Endothelial cell of umbilical vein (primary cell): Measurements from ENCODE around the gene ITPR2. TPM values are rescaled to one million over a fixed set of nuclear protein-coding genes. Genes with fewer than 3 reads are reported as not detected.

Source experiments
- BruUV-seq: library from RNA; stranded (reverse); fragments of 400-500 nt; replicated peaks from 2 replicates; lab custom pipeline; 2021; lab: Mats Ljungman, UMichigan
- CTCF ChIA-PET: fragments of 300-600, 350-600 bp; sonication (Branson Sonifier 250); formaldehyde crosslinking; loops from one replicate; lab custom pipeline; 2021; ENCODE audit warnings: antibody characterized with exemption, inconsistent platforms; lab: Charles Lee
- POLR2A ChIA-PET: fragments of 300-600, 350-600 bp; sonication (Branson Sonifier 250); formaldehyde crosslinking; loops from one replicate; lab custom pipeline; 2021; ENCODE audit warnings: antibody characterized with exemption, inconsistent platforms; lab: Charles Lee
- DNase-seq: peaks from one replicate; pipeline ENCODE4 v3.0.0-alpha.2; 2011; ENCODE audit warnings: low read depth, low spot score
- FAIRE-seq: peaks from 2 replicates; lab custom pipeline; 2011; peaks lifted over from hg19 to GRCh38; lab: Jason Lieb, UNC
- H2AFZ ChIP-seq: 2 replicates; pipeline ENCODE4 v1.6.0; 2012; ENCODE audit warnings: low read depth, low read length, control low read depth, inconsistent platforms
- H3K27ac ChIP-seq: 2 replicates; pipeline ENCODE4 v1.5.1; 2011; ENCODE audit warnings: low read depth, mild to moderate bottlenecking, control low read depth, low read length, moderate library complexity; ENCODE audit not compliant: insufficient read depth
- H3K27me3 ChIP-seq, 2 experiments: 2 replicates each; pipeline versions ENCODE4 v1.6.0 to v1.6.1; 2011; ENCODE audit warnings: low read length in 2 of 2, mixed read lengths in 1 of 2; ENCODE audit not compliant: control insufficient read depth in 2 of 2, insufficient read depth in 2 of 2
- H3K36me3 ChIP-seq, 2 experiments: 2 replicates in 1 of 2; 3 replicates in 1 of 2; pipeline ENCODE4 v1.5.1; 2011; ENCODE audit warnings: low read length in 2 of 2, mild to moderate bottlenecking in 1 of 2, moderate library complexity in 1 of 2; ENCODE audit not compliant: control insufficient read depth in 2 of 2, insufficient read depth in 2 of 2; ENCODE audit errors: extremely low read depth in 1 of 2
- H3K4me1 ChIP-seq: 3 replicates; pipeline ENCODE4 v1.5.1; 2011; ENCODE audit warnings: mild to moderate bottlenecking, low read length; ENCODE audit not compliant: control insufficient read depth, insufficient read depth; ENCODE audit errors: extremely low read depth
- H3K4me2 ChIP-seq: 2 replicates; pipeline ENCODE4 v1.6.1; 2011; ENCODE audit warnings: low read length, control low read depth, mixed read lengths; ENCODE audit not compliant: insufficient read depth
- H3K4me3 ChIP-seq, 3 experiments: fragments of 200-600 bp in 1 of 3; sonication (generic), shearing (Covaris generic) in 1 of 3; replicated peaks in 1 of 3; 2 replicates each; pipeline ENCODE4 v1.5.1; 2011 to 2016; ENCODE audit warnings: control low read depth in 3 of 3, low read length in 3 of 3, mild to moderate bottlenecking in 2 of 3, inconsistent platforms in 1 of 3, low read depth in 1 of 3, moderate library complexity in 1 of 3; ENCODE audit not compliant: insufficient read depth in 1 of 3
- H3K79me2 ChIP-seq: 2 replicates; pipeline ENCODE4 v1.6.0; 2012; ENCODE audit warnings: low read length, inconsistent platforms; ENCODE audit not compliant: control insufficient read depth, insufficient read depth
- H3K9ac ChIP-seq: replicated peaks from 2 replicates; pipeline ENCODE3; 2011; ENCODE audit warnings: low read length, control low read depth; ENCODE audit not compliant: insufficient read depth; ENCODE audit errors: extremely low read depth
- H3K9me1 ChIP-seq: replicated peaks from 3 replicates; pipeline ENCODE4 v1.6.0; 2011; ENCODE audit warnings: mild to moderate bottlenecking, low read length; ENCODE audit not compliant: control insufficient read depth, insufficient read depth; ENCODE audit errors: extremely low read depth
- H3K9me3 ChIP-seq: replicated peaks from 2 replicates; pipeline ENCODE4 v1.5.1; 2012; ENCODE audit warnings: low read length, inconsistent platforms; ENCODE audit not compliant: control insufficient read depth, insufficient read depth
- H4K20me1 ChIP-seq: replicated peaks from 2 replicates; pipeline ENCODE3; 2011; ENCODE audit warnings: mild to moderate bottlenecking, low read length; ENCODE audit not compliant: control insufficient read depth, insufficient read depth; ENCODE audit errors: extremely low read depth
- CTCF ChIP-seq, 2 donors: IDR thresholded peaks; 1 replicate in 1 of 2; 2 replicates in 1 of 2; pipeline ENCODE4 v1.5.1; 2011; ENCODE audit warnings: low read length in 2 of 2, mild to moderate bottlenecking in 2 of 2, moderate library complexity in 2 of 2, control low read depth in 1 of 2, inconsistent platforms in 1 of 2, low read depth in 1 of 2; ENCODE audit not compliant: insufficient read depth in 1 of 2; ENCODE audit errors: extremely low read depth in 1 of 2
- EZH2 ChIP-seq: IDR thresholded peaks from 2 replicates; pipeline ENCODE4 v1.6.1; 2012; ENCODE audit warnings: borderline replicate concordance, low read depth, mild to moderate bottlenecking, moderate library complexity, low read length, inconsistent platforms; ENCODE audit not compliant: severe bottlenecking
- FOS ChIP-seq: IDR thresholded peaks from 2 replicates; pipeline ENCODE4 v1.6.1; 2011; ENCODE audit warnings: mild to moderate bottlenecking, low read length, moderate library complexity, borderline replicate concordance; ENCODE audit not compliant: insufficient read depth
- GATA2 ChIP-seq: IDR thresholded peaks from 2 replicates; pipeline ENCODE4 v1.7.0; 2011; ENCODE audit warnings: low read depth, mild to moderate bottlenecking, moderate library complexity, mixed read lengths, low read length; ENCODE audit not compliant: insufficient read length, insufficient read depth
- JUN ChIP-seq: IDR thresholded peaks from 2 replicates; pipeline ENCODE4 v1.6.1; 2011; ENCODE audit warnings: borderline replicate concordance, low read depth; ENCODE audit not compliant: insufficient read length, insufficient read depth
- MAX ChIP-seq: IDR thresholded peaks from 2 replicates; pipeline ENCODE4 v1.6.1; 2011; ENCODE audit not compliant: insufficient read depth, insufficient read length
- MYC ChIP-seq: IDR thresholded peaks from one replicate; pipeline ENCODE4 v1.6.1; 2011; ENCODE audit warnings: mild to moderate bottlenecking, low read depth, low read length
- POLR2A ChIP-seq: IDR thresholded peaks from 2 replicates; pipeline ENCODE4 v1.6.1; 2012; ENCODE audit warnings: low read depth, mild to moderate bottlenecking, control low read depth, low read length
- POLR2AphosphoS5 ChIP-seq: IDR thresholded peaks from 2 replicates; pipeline ENCODE4 v1.6.1; 2012; ENCODE audit warnings: low read depth, mild to moderate bottlenecking, control low read depth, low read length, moderate library complexity; ENCODE audit not compliant: insufficient read depth
- dilution Hi-C: fragments of 300-500 bp; cut with MboI; formaldehyde crosslinking; loops from one replicate; pipeline ENCODE4 v1.15.0; 2019; ENCODE audit warnings: low sequenced_read_pairs; ENCODE audit not compliant: extremely low pct_ligation_motif_present
- intact Hi-C: fragments of 100-400 bp; cut with micrococcal nuclease; formaldehyde crosslinking; loops from one replicate; pipeline ENCODE4 v1.10.0; 2022
- polyA plus RNA-seq, 4 experiments: library from polyadenylated mRNA; depleted of rRNA in 3 of 4; stranded (reverse) in 3 of 4; unstranded in 1 of 4; fragments of >200 nt; gene quantifications; 2 replicates each; pipeline versions ENCODE4 v1.2.1 to v1.2.3, GENCODE V29; 2011 to 2012; ENCODE audit warnings: missing spikeins in 1 of 4
- total RNA-seq: library from RNA; stranded (reverse); gene quantifications from 2 replicates; pipeline ENCODE4 v1.2.3, GENCODE V29; 2021

Gene ITPR2
- total and polyA plus RNA-seq, 2 donors (not counting 3 experiments of a cell fraction or from before 2014, with no cell fraction given), result 16.2 to 86.8 TPM

- H3K9me1 ChIP-seq, result no peaks in the 10 kb centered on the region
- H3K79me2 ChIP-seq, result no peaks in the 10 kb centered on the region
- BruUV-seq, result no TSS peak
- no peaks in the 10 kb centered on the region for H3K4me1 ChIP-seq
- TF ChIP-seq JUN (no peak), POLR2A (no peak), POLR2AphosphoS5 (no peak), GATA2 (no peak), MAX (no peak), MYC (no peak), EZH2 (no peak), CTCF (IDR thresholded peaks at IDR 0.05; ENCODE audit: extremely low read depth in 1 of 2, insufficient read depth in 1 of 2, low read depth in 1 of 2, low read length in 2 of 2) (no peak), FOS (no peak)
- H3K4me2 ChIP-seq, result no peak overlapping the region
- dilution Hi-C loops (no loop called here), intact Hi-C loops (no loop called here)
- H3K27ac ChIP-seq, result no peak overlapping the region
- CTCF ChIA-PET, result no interaction called here
- H3K9ac ChIP-seq, result no peak overlapping the region
- POLR2A ChIA-PET, result no interaction called here
- no peak overlapping the region for H3K4me3 ChIP-seq
- no peaks in the 10 kb centered on the region for H3K27me3 ChIP-seq
- no peak for DNase-seq
- no peaks in the 10 kb centered on the region for H4K20me1 ChIP-seq
- FAIRE-seq, result no peak
- H3K36me3 ChIP-seq, result peaks cover 3 to 11% of the 10 kb centered on the region in 2 experiments
- no peaks in the 10 kb centered on the region for H3K9me3 ChIP-seq
- no peak overlapping the region for H2AFZ ChIP-seq
Measured at GRCh38 chr12:26401874-26402273, 431.1 kb downstream of the ITPR2 start.
